Thoracic aorta (tissue), 2 donors: ENCODE results near the gene ZFP90. TPM values are rescaled to one million over a fixed set of nuclear protein-coding genes. Genes with fewer than 3 reads are reported as not detected.

Experiments used
- ATAC-seq: fragments of 150-250 bp; one replicate; pipeline ENCODE4 v1.8.0; 2017; ENCODE audit warnings: low read depth; ENCODE audit not compliant: insufficient number of reproducible peaks, low FRiP score
- DNase-seq: peaks from one replicate; pipeline ENCODE4 v3.0.0-alpha.2; 2020; ENCODE audit warnings: low spot score
- H3K27ac ChIP-seq, 2 donors: fragments of 200-600 bp; sonication (generic); 1 replicate in 1 of 2; 2 replicates in 1 of 2; pipeline ENCODE4 v1.5.1; 2016; ENCODE audit warnings: mild to moderate bottlenecking in 2 of 2, moderate library complexity in 2 of 2
- H3K27me3 ChIP-seq: fragments of 200-600 bp; sonication (generic); replicated peaks from 2 replicates; pipeline ENCODE4 v1.6.0; 2016; ENCODE audit warnings: mild to moderate bottlenecking; ENCODE audit not compliant: insufficient read depth
- H3K36me3 ChIP-seq: fragments of 200-600 bp; sonication (generic); one replicate; pipeline ENCODE4 v1.5.1; 2016
- H3K4me1 ChIP-seq, 2 donors: fragments of 200-600 bp; sonication (generic); 1 replicate in 1 of 2; 2 replicates in 1 of 2; pipeline versions ENCODE4 v1.5.1 to v1.6.0; 2016; ENCODE audit warnings: low read depth in 2 of 2, mild to moderate bottlenecking in 1 of 2; ENCODE audit not compliant: control insufficient read depth in 1 of 2
- H3K4me3 ChIP-seq: fragments of 200-600 bp; sonication (generic); 2 replicates; pipeline ENCODE4 v1.5.1; 2016; ENCODE audit warnings: mild to moderate bottlenecking
- H3K9me3 ChIP-seq: fragments of 200-600 bp; sonication (generic); 2 replicates; pipeline ENCODE4 v1.5.1; 2016
- total RNA-seq, 2 donors: library from RNA; depleted of rRNA; stranded (reverse); fragments of >200 nt; gene quantifications; one replicate each; pipeline versions ENCODE4 v1.1.0 to v1.2.3, GENCODE V29; 2016
- TF ChIP-seq, protein P1 (sequence below): fragments of 200-600 bp; sonication (generic); IDR thresholded peaks from one replicate; pipeline ENCODE4 v1.5.1; 2019; ENCODE audit warnings: antibody characterized with exemption

Gene ZFP90
- total RNA-seq, 2 donors from 2014 or later, result 26.6 to 29.5 TPM

DNA sequence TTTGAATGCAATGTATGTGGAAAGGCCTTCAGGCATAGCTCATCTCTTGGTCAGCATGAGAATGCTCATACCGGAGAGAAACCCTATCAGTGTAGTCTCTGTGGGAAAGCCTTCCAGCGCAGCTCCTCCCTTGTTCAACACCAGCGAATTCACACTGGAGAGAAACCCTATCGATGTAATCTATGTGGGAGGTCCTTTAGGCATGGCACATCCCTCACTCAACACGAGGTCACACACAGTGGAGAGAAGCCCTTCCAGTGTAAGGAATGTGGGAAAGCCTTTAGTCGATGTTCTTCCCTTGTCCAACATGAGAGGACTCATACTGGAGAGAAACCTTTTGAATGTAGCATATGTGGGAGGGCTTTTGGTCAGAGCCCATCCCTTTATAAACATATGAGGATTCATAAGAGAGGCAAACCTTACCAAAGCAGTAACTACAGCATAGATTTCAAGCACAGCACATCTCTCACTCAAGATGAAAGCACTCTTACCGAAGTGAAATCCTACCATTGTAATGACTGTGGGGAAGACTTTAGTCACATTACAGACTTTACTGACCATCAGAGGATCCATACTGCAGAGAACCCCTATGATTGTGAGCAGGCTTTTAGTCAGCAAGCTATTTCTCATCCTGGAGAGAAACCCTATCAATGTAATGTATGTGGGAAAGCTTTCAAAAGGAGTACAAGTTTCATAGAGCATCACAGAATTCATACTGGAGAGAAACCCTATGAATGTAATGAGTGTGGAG, 24.7 kb downstream of the ZFP90 start:
- ATAC-seq, result no peak
- H3K4me1 ChIP-seq, result no peaks in the 10 kb centered on the region
- TF ChIP-seq, protein P1, sequence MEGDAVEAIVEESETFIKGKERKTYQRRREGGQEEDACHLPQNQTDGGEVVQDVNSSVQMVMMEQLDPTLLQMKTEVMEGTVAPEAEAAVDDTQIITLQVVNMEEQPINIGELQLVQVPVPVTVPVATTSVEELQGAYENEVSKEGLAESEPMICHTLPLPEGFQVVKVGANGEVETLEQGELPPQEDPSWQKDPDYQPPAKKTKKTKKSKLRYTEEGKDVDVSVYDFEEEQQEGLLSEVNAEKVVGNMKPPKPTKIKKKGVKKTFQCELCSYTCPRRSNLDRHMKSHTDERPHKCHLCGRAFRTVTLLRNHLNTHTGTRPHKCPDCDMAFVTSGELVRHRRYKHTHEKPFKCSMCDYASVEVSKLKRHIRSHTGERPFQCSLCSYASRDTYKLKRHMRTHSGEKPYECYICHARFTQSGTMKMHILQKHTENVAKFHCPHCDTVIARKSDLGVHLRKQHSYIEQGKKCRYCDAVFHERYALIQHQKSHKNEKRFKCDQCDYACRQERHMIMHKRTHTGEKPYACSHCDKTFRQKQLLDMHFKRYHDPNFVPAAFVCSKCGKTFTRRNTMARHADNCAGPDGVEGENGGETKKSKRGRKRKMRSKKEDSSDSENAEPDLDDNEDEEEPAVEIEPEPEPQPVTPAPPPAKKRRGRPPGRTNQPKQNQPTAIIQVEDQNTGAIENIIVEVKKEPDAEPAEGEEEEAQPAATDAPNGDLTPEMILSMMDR, result no peak
- no peak overlapping the region for H3K4me3 ChIP-seq
- H3K9me3 ChIP-seq, result peaks cover 98% of the 10 kb centered on the region
- no peak for DNase-seq
- no peak overlapping the region for H3K27ac ChIP-seq
- peaks cover 48% of the 10 kb centered on the region for H3K36me3 ChIP-seq
- H3K27me3 ChIP-seq, result no peaks in the 10 kb centered on the region

DNA sequence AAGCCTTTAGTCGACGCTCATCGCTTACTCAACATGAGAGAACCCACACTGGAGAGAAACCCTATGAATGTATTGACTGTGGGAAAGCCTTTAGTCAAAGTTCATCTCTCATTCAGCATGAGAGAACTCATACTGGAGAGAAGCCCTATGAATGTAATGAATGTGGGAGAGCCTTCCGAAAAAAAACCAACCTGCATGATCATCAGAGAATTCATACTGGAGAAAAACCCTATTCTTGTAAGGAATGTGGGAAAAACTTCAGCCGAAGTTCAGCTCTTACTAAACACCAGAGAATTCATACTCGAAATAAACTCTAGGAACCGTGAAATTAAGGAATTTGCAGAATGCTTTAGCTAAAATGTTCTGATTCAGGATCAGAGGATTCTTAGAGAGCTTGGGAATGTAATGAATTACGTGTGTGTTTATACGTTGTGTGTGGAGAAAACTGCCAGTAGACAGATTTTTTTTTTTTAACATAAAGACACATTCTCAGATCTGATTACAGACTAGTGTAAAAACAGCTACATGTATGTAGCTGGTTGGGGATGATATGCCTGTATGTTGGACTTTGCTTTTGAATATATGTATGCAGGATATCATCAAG, 25.4 kb downstream of the ZFP90 start:
- Histone ChIP-seq H3K4me1 (no peaks in the 10 kb centered on the region), H3K27ac (no peak overlapping the region), H3K27me3 (no peaks in the 10 kb centered on the region), H3K36me3 (peaks cover 41% of the 10 kb centered on the region), H3K4me3 (no peak overlapping the region), H3K9me3 (peaks cover 99% of the 10 kb centered on the region)
- TF ChIP-seq, protein P1, result no peak
- DNase-seq (no peak), ATAC-seq (no peak)

DNA sequence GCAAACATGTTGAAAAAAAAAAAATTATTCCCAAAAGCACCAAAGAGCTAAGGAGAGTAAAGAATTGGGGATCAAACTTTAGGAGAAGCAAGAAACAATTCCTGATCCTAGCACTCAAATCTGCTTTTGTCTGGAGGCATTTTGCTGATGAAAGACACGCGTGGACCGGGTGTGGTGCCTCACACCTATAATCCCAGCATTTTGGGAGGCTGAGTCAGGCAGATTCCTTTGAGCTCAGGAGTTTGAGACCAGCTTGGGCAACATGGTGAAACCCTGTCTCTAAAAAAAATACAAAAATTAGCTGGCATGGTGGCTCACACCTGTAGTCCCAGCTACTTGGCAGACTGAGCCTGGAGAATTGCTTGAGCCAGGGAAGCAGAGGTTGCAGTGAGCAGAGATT, 35.4 kb downstream of the ZFP90 start:
- TF ChIP-seq, protein P1, result no peak
- H3K36me3 ChIP-seq, result peaks cover 11% of the 10 kb centered on the region
- H3K27me3 ChIP-seq, result no peaks in the 10 kb centered on the region

DNA sequence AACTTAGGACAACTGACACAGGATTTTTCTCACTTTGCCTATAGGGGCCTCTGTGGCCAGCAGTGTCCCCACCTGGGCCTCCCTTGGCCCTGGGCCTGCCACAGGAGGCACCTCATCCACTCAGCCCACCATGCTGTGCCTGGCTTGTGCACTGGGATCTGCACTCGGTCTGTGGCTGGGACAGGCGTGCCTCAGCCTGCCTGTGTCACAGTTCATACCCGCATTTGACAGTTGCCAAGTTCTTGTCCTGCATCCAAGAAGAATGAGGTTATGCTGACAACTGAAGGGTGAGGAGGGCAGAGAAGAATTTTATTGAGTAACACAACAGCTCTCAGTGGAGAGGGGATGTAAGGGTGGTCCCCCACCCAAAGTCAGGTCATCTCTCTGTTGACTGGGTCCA, 36.0 kb downstream of the ZFP90 start:
- H3K4me3 ChIP-seq, result no peak overlapping the region
- peaks cover 80% of the 10 kb centered on the region for H3K9me3 ChIP-seq

More for the DNA sequence above, 35.4 kb downstream of the ZFP90 start:
- ATAC-seq, result no peak
- H3K4me1 ChIP-seq, result no peaks in the 10 kb centered on the region
- H3K9me3 ChIP-seq, result peaks cover 84% of the 10 kb centered on the region
- DNase-seq, result no peak
- H3K27ac ChIP-seq, result no peak overlapping the region
- no peak overlapping the region for H3K4me3 ChIP-seq

DNA sequence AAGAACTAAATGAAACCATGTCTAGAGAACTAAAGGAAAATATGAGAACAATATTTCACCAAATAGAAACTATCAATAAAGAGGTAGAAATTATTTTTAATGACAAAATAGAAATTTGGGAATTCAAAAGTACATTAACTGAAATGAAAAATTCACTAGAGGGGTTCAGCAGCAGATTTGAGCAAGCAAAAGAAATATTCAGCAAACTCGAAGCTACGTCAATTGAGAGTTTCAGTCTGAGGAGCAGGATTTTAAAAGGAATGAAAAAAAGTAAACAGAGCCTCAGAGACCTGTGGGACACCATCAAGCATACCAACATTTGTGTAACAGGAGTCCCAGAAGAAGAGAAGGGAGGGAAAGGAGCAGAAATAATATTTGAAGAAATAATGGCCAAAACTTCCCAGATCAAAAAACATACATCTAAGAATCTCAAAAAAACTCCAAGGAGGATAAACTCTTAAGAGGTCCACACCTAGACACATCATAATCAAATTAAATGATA, 38.3 kb downstream of the ZFP90 start:
- Histone ChIP-seq H3K27me3 (no peaks in the 10 kb centered on the region), H3K4me3 (no peak overlapping the region), H3K9me3 (peaks cover 67% of the 10 kb centered on the region), H3K27ac (no peak overlapping the region), H3K4me1 (no peaks in the 10 kb centered on the region), H3K36me3 (no peaks in the 10 kb centered on the region)
- ATAC-seq (no peak), DNase-seq (no peak)
- TF ChIP-seq, protein P1, result no peak

More for the DNA sequence above, 36.0 kb downstream of the ZFP90 start:
- H3K36me3 ChIP-seq, result peaks cover 10% of the 10 kb centered on the region
- no peaks in the 10 kb centered on the region for H3K27me3 ChIP-seq
- DNase-seq (no peak), ATAC-seq (no peak)
- no peaks in the 10 kb centered on the region for H3K4me1 ChIP-seq
- H3K27ac ChIP-seq, result no peak overlapping the region
- TF ChIP-seq, protein P1, result no peak
